ENCODE measurements around the gene VAMP5.

DNA sequence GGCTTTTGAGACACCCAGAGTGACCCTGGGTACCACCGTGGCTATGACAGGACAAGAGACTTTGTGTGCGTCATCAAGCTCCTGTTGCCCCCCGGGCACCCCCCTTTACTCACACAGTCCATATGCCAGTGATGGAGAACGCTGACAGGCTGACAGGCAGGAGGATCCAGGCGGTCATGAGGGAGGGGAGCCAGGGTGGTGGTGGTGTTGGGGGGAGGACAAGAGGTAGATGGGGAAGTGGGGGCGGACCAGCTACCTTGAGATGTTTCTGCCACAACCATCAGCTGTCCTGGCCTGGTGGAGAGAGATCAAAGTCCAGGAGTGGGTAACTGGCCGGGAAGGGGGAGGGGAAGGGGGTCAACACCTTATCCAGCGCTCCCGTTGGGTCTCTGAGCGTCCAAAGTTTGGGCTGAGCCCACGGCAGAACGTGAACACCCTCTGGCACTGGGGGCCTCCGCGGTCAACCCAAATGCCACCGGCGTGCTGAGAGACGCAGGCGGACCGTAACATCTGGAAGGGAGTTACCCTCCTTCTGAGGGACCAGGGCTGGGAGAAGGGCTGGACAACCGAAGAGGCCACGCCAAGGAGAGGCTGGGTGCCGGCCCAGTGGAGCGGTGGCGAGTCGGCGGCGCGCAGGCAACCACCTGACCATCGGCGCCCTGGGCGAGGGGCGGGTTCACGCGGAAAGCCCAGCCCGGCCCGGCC lies 17.7 kb downstream of the VAMP5 start:
- TF ChIP-seq, protein P1, sequence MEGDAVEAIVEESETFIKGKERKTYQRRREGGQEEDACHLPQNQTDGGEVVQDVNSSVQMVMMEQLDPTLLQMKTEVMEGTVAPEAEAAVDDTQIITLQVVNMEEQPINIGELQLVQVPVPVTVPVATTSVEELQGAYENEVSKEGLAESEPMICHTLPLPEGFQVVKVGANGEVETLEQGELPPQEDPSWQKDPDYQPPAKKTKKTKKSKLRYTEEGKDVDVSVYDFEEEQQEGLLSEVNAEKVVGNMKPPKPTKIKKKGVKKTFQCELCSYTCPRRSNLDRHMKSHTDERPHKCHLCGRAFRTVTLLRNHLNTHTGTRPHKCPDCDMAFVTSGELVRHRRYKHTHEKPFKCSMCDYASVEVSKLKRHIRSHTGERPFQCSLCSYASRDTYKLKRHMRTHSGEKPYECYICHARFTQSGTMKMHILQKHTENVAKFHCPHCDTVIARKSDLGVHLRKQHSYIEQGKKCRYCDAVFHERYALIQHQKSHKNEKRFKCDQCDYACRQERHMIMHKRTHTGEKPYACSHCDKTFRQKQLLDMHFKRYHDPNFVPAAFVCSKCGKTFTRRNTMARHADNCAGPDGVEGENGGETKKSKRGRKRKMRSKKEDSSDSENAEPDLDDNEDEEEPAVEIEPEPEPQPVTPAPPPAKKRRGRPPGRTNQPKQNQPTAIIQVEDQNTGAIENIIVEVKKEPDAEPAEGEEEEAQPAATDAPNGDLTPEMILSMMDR (IDR thresholded peaks at IDR 0.05), result no peak
- no peak for TF ChIP-seq EP300 (IDR thresholded peaks at IDR 0.05)
- TF ChIP-seq POLR2A (IDR thresholded peaks at IDR 0.05), result no peak
